Measurements from ENCODE around the gene RCOR2. TPM values are rescaled to one million over a fixed set of nuclear protein-coding genes. Genes with fewer than 3 reads are reported as not detected.

RCOR2 gene
- total and polyA plus RNA-seq, 2 of the 13 experiments (the other 11 are each of a cell fraction or from before 2014, with no cell fraction given): 8.3 to 8.5 TPM

DNA sequence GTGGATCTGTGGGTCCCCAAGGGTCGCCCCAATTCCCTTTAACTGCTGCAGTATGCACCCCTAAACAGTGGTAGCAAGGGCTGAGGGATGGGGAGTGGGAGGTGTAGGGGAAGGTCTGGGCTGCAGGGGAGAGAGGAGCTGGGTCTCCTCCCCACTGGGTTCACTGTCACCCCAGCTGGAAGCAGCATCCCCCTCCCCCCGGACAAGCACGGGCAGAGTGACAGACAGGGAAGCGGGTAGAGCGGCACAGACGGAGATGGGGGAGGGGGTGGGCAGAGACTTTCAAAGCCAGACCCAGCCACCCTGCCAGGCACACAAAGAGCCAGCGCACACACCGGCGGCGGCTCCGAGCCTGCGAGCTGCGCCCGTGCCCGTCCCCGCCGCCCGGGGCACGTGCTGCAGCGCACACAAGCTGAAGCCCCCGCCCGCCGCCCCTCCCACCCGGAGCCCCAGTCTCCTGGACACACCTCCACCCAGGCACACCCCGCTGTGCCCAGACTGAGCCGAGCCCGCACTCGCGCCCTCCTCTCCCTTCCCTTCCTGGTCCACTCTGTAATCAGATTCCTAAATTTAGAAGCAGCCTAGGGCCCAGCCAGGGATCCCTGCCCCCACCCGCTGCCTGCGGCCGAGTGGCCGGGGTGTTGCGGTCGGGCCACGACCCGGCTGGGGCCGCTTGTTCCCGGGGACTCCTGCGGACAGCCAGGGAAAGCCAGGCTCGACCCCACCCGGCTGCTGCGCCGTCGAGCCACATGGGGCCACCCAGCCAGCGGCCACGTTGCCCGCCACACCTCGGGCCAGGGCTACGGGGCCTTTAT lies 935 bp upstream of the RCOR2 start (continued):
- TF ChIP-seq, protein P1, sequence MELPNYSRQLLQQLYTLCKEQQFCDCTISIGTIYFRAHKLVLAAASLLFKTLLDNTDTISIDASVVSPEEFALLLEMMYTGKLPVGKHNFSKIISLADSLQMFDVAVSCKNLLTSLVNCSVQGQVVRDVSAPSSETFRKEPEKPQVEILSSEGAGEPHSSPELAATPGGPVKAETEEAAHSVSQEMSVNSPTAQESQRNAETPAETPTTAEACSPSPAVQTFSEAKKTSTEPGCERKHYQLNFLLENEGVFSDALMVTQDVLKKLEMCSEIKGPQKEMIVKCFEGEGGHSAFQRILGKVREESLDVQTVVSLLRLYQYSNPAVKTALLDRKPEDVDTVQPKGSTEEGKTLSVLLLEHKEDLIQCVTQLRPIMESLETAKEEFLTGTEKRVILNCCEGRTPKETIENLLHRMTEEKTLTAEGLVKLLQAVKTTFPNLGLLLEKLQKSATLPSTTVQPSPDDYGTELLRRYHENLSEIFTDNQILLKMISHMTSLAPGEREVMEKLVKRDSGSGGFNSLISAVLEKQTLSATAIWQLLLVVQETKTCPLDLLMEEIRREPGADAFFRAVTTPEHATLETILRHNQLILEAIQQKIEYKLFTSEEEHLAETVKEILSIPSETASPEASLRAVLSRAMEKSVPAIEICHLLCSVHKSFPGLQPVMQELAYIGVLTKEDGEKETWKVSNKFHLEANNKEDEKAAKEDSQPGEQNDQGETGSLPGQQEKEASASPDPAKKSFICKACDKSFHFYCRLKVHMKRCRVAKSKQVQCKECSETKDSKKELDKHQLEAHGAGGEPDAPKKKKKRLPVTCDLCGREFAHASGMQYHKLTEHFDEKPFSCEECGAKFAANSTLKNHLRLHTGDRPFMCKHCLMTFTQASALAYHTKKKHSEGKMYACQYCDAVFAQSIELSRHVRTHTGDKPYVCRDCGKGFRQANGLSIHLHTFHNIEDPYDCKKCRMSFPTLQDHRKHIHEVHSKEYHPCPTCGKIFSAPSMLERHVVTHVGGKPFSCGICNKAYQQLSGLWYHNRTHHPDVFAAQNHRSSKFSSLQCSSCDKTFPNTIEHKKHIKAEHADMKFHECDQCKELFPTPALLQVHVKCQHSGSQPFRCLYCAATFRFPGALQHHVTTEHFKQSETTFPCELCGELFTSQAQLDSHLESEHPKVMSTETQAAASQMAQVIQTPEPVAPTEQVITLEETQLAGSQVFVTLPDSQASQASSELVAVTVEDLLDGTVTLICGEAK (IDR thresholded peaks at IDR 0.05): no peak
- TF ChIP-seq, protein P1 (CRISPR knock-in tag; IDR thresholded peaks at IDR 0.05): 0 out of 2 replicates have a peak, but pooled peaks have one; percentile 35

All from HepG2 (cell line).